Right lobe of liver (tissue), 6 donors: Measurements from ENCODE around the gene CRISP3. TPM values are rescaled to one million over a fixed set of nuclear protein-coding genes. Genes with fewer than 3 reads are reported as not detected.

Experiments used
- ATAC-seq, 4 donors: fragments of 200-7000 bp; cut with Tn5 transposase; one replicate each; pipeline ENCODE4 v1.9.1; 2020; ENCODE audit warnings: mild to moderate bottlenecking in 4 of 4, moderate library complexity in 4 of 4
- DNase-seq, 3 donors: peaks; one replicate each; pipeline ENCODE4 v3.0.0-alpha.2; 2020
- H3K27ac ChIP-seq, 3 donors: fragments of 200-600 bp; one replicate each; pipeline ENCODE4 v1.8.0; 2022
- H3K27me3 ChIP-seq, 2 donors: fragments of 200-600 bp; one replicate each; pipeline ENCODE4 v1.8.0; 2022
- H3K36me3 ChIP-seq, 4 donors: fragments of 200-600 bp; sonication (generic) in 1 of 4; one replicate each; pipeline versions ENCODE4 v1.5.1 to v1.8.0; 2017 to 2022; ENCODE audit warnings: control low read depth in 1 of 4
- H3K4me1 ChIP-seq, 4 donors: fragments of 200-600 bp; sonication (generic) in 1 of 4; one replicate each; pipeline versions ENCODE4 v1.5.1 to v1.8.0; 2017 to 2022; ENCODE audit warnings: control low read depth in 1 of 4
- H3K4me3 ChIP-seq, 3 donors: fragments of 200-600 bp; one replicate each; pipeline ENCODE4 v1.8.0; 2022
- H3K9me3 ChIP-seq, 4 donors: fragments of 200-600 bp; sonication (generic) in 1 of 4; one replicate each; pipeline versions ENCODE4 v1.5.1 to v1.8.0; 2017 to 2022; ENCODE audit warnings: control low read depth in 1 of 4
- POLR2A ChIP-seq: fragments of 450-650 bp; IDR thresholded peaks from one replicate; pipeline ENCODE4 v1.6.1; 2017; ENCODE audit warnings: antibody characterized with exemption, mild to moderate bottlenecking
- WGBS: methylation state at CpG from one replicate; pipeline ENCODE4 v1.1.6; 2018; ENCODE audit warnings: low coverage, low lambda C conversion rate; ENCODE audit not compliant: insufficient coverage; ENCODE audit errors: missing lambda C conversion rate; 5-methylcytosine and 5-hydroxymethylcytosine counted together
- intact Hi-C, 2 donors: fragments of 100-400 bp; cut with DNase I; formaldehyde crosslinking; loops; one replicate each; pipeline versions ENCODE4 v1.11.2 to v1.14.1; 2022
- total RNA-seq, 6 experiments: library from RNA; depleted of rRNA in 2 of 6; stranded (reverse); fragments of >200 nt in 2 of 6; fragmentation: NEBNext Ultra II Directional in 3 of 6; extraction: Animal tissue kit (Norgen Biotek cat#: 25700) in 3 of 6; gene quantifications; one replicate each; pipeline versions ENCODE4 v1.1.0 to v1.2.4, GENCODE V29; 2016 to 2023
- TF ChIP-seq, protein P1 (sequence below), 4 donors: fragments of 200-600 bp in 3 of 4; fragments of 450-650 bp in 1 of 4; IDR thresholded peaks; one replicate each; pipeline versions ENCODE4 v1.5.1 to v1.8.0; 2016 to 2022; ENCODE audit warnings: antibody characterized with exemption in 4 of 4, mild to moderate bottlenecking in 2 of 4
- donor health status: DM: no; HTN: yes; CAD: no.
- donor health status: DM: no; HTN: no; CAD: no.
- donor health status: DM: no; HTN: no; CAD: no.
- donor health status: DM: no; HTN: yes; CAD: no.
- donor health status: DM: no; HTN: yes; CAD: no.

Gene CRISP3
- total RNA-seq, 6 experiments from 2014 or later: 0.21 to 2.3 (median 0.24) TPM; not detected in 1

DNA sequence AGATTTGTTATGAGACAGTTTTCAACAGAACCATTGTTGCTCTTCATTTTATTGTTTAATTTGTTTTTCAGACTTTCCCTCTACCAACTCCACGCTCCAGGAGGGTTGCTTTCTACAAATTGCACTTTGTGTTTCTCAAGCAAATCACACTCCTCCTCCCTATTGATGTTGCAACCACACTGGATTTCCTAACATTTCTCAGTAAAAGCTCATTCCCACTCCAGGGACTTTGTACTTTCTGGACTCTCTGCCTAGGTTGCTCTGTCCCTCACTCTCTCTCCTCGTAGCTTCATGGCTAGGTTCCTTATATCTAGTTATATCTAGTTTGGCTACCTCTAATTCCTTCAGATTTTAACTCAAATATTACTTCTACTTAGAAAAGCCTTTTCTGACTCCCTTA, 22.6 kb upstream of the CRISP3 start:
- H3K4me3 ChIP-seq: no peak overlapping the region
- no peak for TF ChIP-seq POLR2A
- TF ChIP-seq, protein P1, sequence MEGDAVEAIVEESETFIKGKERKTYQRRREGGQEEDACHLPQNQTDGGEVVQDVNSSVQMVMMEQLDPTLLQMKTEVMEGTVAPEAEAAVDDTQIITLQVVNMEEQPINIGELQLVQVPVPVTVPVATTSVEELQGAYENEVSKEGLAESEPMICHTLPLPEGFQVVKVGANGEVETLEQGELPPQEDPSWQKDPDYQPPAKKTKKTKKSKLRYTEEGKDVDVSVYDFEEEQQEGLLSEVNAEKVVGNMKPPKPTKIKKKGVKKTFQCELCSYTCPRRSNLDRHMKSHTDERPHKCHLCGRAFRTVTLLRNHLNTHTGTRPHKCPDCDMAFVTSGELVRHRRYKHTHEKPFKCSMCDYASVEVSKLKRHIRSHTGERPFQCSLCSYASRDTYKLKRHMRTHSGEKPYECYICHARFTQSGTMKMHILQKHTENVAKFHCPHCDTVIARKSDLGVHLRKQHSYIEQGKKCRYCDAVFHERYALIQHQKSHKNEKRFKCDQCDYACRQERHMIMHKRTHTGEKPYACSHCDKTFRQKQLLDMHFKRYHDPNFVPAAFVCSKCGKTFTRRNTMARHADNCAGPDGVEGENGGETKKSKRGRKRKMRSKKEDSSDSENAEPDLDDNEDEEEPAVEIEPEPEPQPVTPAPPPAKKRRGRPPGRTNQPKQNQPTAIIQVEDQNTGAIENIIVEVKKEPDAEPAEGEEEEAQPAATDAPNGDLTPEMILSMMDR (IDR thresholded peaks at IDR 0.05): no peak
- no peaks in the 10 kb centered on the region for H3K36me3 ChIP-seq
- ATAC-seq: peak; percentile 86 to 97 (median 96)
- WGBS: 37% methylated on average over 2 of the region's 2 CpGs
- peaks cover 0 to 19% (median 7%) of the 10 kb centered on the region in 4 donors for H3K4me1 ChIP-seq
- peak overlapping the region in 2 of 3 donors; percentile 17 to 39 for H3K27ac ChIP-seq
- H3K27me3 ChIP-seq: no peaks in the 10 kb centered on the region
- H3K9me3 ChIP-seq: no peaks in the 10 kb centered on the region
- DNase-seq: peak in 1 of 3 donors; percentile 64
- intact Hi-C loops: no loop called here

DNA sequence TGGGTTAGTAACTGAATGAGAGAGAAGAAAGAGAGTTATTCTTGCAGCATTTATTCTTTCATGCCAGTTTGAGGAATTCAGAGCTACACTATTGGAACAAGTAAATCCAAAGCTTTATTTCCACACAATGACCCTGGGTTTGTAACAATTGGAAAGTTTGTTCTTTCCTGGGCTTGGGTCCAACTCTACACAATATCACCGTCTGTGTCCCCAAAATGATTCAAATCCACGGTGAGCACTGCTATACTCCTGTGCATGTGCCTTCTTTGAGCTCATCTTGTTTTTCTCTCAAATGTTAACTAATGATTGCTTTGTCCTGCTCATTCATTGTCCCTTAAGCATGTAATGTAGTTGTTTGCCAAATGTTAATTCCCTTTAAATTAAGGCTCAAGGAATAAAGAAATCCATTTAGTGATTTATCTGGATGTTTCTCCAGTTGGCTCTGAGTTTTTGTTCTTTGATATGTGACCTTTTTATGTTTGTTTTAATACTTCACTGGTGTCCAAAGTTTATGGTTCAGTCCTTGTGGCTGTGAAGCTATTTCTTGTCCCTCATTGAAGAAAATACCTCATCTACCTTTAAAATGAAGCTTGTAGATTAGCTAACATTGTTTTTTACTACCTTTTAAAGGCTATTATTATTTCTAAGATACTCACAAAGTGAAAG, 20.5 kb upstream of the CRISP3 start:
- H3K4me3 ChIP-seq: no peak overlapping the region
- H3K4me1 ChIP-seq: peaks cover 0 to 19% (median 7%) of the 10 kb centered on the region in 4 donors
- H3K27me3 ChIP-seq: no peaks in the 10 kb centered on the region
- H3K36me3 ChIP-seq: no peaks in the 10 kb centered on the region
- DNase-seq (no peak), ATAC-seq (peak; percentile 60 to 83 (median 74))
- H3K9me3 ChIP-seq: no peaks in the 10 kb centered on the region
- H3K27ac ChIP-seq: peak overlapping the region in 2 of 3 donors; percentile 32 to 67
- WGBS: 29% methylated on average over 2 of the region's 2 CpGs
- TF ChIP-seq POLR2A: no peak
- TF ChIP-seq, protein P1 (IDR thresholded peaks at IDR 0.05): no peak
- intact Hi-C loops: no loop called here

DNA sequence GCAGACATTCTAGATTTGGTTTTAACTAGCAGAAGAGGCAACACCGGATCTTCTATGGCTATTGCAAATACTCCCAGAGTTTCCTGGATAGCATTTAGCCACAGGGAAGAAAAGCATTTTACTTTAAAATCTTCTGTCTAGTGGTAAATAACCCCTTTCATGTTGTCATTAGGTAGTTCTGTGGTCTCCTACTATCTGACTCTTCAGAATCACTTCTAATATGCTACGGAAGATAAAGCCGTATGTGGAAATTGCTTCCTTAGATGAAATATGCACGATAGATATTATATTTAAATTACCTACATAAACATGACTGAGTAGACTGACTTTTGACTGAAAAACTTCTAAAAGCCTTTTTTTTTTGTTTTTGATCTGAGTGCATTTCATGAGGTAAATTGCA, 759 bp downstream of the CRISP3 start:
- 78% methylated on average over 4 of the region's 4 CpGs for WGBS
- DNase-seq: no peak
- H3K4me3 ChIP-seq: no peak overlapping the region
- no peak overlapping the region for H3K27ac ChIP-seq
- ATAC-seq: no peak
- no peaks in the 10 kb centered on the region for H3K36me3 ChIP-seq
- TF ChIP-seq, protein P1 (IDR thresholded peaks at IDR 0.05): no peak
- no peak for TF ChIP-seq POLR2A
- no peaks in the 10 kb centered on the region for H3K4me1 ChIP-seq
- H3K9me3 ChIP-seq: no peaks in the 10 kb centered on the region
- H3K27me3 ChIP-seq: no peaks in the 10 kb centered on the region
- intact Hi-C loops: no loop called here

DNA sequence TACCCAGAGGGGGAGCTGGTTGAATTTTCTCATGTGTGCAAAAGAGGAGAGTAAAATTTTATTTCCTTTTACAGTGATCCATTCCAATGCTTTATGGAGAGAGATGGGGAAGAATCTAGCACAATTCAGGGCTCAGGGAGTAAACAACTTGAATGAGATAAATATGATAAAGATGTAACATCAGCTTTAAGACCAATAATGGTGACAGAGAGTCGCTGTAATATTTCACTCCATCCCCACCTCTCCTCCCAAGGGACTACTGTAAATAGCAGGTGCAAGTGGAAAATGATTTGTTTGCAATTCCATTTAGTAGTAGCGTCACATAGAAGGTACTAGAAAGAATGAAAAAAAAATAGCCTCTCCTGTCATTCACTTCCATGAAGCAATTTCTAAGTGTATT, 4.8 kb downstream of the CRISP3 start:
- Histone ChIP-seq H3K4me3 (no peak overlapping the region), H3K36me3 (no peaks in the 10 kb centered on the region), H3K4me1 (no peaks in the 10 kb centered on the region), H3K9me3 (no peaks in the 10 kb centered on the region), H3K27ac (no peak overlapping the region), H3K27me3 (no peaks in the 10 kb centered on the region)
- no peak for DNase-seq
- ATAC-seq: no peak
- TF ChIP-seq, protein P1 (IDR thresholded peaks at IDR 0.05): no peak
- TF ChIP-seq POLR2A: no peak
- 61% methylated on average over 2 of the region's 2 CpGs for WGBS
- intact Hi-C loops: no loop called here
